Myocyte (in vitro differentiated cells): ENCODE results near the gene ZNF594. TPM values are rescaled to one million over a fixed set of nuclear protein-coding genes. Genes with fewer than 3 reads are reported as not detected.
"Not testable (repeated sequence)": the region's sequence is repeated elsewhere in the genome, so short reads cannot be mapped to it uniquely, and the experiment has no call there.

Source experiments
- DNase-seq: peaks from one replicate; pipeline ENCODE4 v3.0.0-alpha.2; 2012; ENCODE audit warnings: low read depth
- total RNA-seq: library from RNA; depleted of rRNA; stranded (reverse); fragments of >200 nt; gene quantifications from 2 replicates; pipeline ENCODE4 v1.2.3, GENCODE V29; 2014

The ZNF594 gene
- total RNA-seq, 1 donor from 2014 or later, result 5.9 TPM

DNA sequence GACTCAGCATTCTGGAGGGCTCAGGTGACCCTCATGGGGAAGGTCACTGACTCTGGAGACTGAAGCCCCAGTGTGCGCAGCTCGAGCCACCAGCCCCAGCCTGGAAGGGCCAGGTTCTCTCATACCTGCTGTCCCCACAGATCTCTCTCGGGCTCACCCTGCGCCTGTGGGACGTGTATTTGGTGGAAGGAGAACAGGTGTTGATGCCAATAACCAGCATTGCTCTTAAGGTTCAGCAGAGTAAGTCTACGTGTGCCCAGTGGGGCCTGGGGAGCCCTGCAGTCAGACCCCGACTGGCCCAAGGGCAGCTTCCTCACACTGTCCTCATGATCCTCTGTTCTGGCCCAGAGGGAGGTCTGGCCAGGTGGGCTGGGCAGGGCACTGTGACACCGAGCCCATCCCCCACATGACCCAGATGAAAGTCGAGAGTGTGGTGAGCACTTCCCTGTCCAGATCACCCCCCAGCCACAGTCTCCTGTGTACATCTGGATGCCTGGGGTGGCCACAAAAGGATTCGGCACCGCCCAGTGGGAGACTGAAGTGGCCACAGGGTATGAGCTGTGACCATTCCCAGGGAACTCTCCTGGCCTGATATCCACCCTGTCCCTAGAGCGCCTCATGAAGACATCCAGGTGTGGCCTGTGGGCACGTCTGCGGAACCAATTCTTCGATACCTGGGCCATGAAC, 54.0 kb downstream of the ZNF594 start:
- not testable (repeated sequence) for DNase-seq

DNA sequence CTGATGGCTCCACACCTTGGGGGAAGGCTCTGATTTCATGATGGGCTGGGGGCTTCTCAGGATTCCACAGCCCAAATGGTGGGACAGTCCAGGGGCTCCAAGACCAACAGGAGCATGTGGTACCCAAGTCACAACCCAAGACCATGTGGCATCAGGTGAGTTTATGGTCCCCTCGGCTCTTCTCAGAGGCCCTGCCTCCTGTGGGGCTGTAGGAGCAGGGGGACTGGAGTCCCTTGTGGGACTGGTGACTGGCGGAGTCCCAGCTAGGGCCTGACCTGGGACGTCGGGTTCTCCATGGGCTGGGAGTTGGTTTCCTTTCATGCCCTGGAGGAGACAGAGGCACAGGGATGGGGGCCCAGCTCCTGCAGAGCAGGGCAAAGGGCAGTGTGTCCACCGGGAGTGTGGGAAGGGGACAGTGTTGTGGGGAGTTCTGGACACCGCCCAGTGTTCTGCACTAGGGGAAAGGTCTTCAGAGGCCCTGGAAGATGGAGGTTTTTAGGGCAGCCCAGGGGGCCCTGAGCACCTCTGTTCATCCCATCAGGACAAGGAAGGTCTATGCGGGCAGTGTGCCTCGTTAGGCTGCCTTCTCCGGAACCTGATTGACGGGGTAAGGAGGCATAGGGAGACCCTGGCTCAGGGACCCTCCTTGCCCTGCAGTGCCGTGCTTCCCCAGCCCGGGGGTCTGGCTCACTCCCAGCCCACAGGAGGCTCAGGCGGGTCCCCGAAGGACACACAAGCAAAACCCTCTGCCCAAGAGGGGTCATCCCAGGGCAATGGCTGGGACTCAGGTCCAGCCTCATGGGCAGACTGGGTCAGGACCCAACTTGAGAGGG, 54.9 kb downstream of the ZNF594 start:
- DNase-seq, result not testable (repeated sequence)

DNA sequence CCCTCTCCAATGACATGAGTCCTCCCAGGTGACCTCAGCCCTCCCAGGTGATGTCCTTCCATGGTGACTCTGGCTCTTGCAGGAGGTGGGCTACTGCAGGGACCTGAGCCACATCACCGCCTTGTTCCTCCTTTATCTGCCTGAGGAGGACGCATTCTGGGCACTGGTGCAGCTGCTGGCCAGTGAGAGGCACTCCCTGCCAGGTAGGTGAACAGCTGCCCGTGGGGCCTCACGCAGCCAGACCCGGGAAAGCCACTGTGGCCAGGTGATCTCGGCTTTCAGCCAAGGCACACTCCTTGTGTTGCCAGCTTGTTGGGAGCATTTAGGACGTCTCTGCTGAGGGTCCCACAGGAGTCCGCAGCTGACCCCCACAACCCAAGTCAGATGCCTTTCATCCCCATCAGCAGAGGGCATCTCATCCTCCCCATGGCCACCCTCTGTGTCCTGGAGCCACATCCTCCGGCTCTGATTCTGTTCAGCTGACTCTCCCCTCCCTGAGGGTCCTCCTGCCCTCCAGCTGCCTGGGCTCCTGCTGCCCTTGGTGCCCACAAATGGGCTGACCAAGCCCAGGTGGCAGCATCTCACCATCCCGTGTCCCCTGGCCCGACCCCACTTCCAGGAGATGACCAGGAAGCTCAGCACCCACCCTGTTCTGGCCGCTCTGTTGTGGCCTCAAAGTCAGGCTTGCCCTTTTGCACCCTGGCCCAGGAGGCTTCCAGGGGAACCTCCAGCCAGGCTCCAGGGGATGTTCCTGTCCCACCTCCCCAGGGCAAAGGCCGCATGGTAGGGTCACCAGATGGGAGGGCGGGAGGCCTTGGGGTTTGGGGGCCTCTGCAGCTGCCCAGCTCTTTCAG, 55.7 kb downstream of the ZNF594 start:
- DNase-seq, result no peak

DNA sequence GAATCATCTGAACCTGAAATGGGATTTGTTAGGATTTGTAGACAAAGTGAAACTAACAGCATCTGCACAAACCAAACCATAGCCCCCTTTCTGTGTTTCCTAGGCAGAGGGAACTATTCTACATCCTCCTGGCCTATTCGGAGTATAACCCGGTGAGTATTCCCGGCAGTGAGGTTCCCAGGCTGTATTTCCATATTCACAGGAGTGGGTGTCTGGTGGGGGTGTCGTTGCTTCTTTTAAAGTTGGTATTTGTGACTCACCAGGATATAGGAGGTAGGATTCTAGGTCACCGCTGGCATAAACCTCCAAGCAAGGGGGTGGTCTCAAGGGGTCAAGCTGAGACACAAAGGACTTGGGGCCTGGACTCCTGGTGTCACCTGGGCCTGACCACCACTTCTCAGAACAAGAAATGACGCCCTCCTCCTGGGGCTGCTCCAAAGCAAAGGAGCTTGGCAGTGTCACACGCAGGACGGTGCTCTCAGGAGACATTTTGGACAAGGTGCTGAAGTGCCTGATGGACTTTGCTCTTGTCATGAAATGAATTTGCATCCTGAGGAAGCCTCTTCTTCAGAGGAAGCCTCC, 56.4 kb downstream of the ZNF594 start:
- not testable (repeated sequence) for DNase-seq

DNA sequence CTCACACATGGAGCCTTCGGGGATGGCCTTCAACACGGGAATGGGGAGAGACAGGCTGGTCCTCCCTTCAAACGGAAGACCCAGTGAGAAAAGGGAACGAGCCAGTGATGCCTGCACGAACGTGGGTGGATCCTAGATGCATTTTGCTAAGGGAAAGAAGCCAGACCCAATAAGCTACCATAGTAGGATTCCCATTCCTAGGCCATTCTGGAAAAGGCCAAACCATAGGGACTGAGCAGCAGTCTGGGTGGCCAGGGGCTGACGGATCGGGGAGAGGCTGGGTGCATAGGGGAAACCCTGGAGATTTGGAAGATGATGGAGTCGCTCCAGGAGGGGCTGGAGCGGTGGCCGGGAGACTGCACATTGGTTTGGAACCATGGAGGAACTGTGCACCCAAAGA, 57.1 kb downstream of the ZNF594 start:
- not testable (repeated sequence) for DNase-seq

DNA sequence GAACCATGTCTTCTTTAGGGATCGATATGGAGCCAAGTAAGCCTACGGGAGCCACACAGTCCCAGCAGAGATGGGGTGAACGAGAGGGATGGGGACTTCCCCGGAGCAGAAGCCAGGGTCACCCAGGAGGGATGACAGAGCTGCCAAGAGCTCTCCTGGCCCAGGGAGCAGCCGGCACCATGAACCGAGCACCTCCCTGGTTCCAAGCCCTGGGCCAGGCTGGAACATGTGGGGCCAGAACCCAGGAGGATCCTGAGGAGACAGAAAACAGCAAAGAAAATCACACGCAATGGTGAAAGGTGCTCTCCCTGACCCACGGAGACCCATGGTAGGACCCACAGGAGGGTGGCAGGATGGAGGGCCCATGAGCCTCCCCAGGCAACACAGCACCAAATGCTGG, 57.7 kb downstream of the ZNF594 start:
- not testable (repeated sequence) for DNase-seq

DNA sequence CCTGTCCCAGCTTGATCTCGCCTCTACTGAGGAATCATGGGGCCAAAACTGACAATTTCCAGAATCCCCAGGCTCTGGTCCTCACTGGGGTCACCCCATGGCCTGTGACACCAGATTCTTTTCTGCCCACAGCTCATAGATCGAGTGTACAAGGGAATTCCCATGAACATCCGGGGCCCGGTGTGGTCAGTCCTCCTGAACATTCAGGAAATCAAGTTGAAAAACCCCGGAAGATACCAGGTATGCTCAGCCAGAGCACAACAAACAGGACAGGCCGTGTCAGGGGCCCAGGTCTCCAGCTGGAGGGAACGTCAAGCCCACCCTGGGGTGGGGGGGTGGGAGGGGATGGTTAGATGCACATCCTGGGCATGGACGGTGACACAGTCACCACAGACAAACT, 58.4 kb downstream of the ZNF594 start:
- no peak for DNase-seq

DNA sequence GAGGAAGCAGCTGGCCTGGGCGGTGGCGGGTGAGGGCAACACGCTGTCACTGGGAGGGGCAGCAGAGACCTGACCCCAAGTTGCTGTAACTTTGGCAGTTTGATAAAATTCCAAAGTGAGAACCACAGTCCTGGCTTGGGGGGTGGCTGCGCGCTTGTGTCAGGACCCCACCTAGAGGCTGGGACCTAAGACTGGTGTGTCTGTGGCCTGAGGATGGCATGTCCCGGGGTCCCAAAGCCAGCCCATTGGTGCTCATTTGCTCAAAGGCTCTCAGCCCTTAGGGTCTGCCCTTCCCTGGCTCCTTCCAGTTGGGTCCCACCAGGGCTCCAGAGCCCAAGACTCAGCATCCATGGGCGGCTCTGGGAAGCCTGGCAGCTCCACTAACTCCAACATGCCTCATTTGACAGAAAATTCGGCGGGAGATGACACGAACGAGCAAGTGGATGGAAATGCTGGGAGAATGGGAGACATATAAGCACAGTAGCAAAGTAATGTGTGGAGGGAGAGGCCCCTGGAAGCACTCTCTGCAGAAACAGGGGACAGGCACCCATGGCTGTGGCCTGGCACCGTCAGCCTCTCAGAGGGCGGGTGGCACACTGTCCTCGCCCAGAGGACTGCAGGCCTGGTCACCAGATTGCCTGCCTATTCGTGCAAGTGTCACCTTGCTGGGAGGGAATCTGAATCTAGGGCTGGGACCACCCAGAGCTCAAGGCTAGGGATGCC, 59.0 kb downstream of the ZNF594 start:
- not testable (repeated sequence) for DNase-seq

DNA sequence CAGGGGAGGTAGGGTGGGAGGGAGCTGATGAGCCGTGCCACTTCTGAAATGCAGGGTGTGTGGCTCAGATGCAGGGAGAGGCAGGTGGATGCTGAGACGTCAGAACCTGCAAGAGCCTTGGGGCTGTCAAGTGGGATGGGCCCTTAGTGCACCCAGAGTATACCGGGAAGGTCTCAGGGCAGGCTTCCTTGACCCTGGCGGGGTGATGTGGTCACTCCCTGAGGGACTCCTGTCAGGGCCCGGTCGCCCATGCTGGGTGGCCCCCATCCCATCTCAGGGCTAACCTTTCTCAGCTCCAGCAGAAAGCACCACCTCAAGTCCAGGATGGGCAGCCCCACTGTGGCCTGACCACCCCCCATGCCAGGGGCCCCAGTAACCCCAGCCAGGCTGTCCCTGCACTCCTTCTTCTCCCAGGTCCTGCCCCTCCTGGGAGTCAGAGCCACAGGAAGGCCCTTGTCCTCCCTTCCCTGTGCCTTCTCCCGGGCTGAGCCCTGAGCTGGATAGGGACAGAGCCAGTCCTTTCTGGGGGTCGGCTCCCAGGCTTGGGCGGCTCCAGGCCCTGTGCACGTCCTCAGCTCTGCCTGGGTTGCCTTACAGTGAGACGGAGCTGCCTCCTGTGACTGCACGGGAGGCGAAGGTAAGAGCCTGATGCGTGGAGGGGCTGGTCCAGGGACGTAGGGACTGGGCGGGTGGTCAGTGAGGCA, 59.7 kb downstream of the ZNF594 start:
- not testable (repeated sequence) for DNase-seq

DNA sequence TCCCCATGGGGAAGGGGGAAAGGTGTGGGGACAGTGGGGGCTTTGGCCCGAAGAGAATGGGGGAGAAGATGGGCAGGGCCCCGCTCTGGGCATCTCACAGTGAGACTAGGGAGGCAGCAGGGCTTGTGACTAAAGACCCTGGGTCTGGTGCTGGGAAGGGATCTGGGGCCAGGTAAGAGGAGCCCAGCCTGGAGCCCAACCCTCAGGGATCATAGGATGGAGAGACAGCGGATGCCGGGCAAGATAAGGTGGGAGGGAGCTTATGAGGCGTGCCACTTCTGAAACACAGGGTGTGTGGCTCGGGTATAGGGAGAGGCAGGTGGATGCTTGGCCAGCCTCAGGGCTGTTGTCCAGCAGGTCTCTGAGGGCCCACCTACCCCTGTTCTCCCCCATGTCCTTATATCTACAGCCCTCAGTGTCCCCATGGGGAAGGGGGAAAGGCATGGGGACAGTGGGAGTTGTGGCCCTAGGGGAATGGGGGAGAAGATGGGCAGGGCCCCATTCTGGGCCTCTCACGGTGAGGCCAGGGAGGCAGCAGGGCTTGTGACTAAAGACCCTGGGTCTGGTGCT, 60.4 kb downstream of the ZNF594 start:
- no peak for DNase-seq

DNA sequence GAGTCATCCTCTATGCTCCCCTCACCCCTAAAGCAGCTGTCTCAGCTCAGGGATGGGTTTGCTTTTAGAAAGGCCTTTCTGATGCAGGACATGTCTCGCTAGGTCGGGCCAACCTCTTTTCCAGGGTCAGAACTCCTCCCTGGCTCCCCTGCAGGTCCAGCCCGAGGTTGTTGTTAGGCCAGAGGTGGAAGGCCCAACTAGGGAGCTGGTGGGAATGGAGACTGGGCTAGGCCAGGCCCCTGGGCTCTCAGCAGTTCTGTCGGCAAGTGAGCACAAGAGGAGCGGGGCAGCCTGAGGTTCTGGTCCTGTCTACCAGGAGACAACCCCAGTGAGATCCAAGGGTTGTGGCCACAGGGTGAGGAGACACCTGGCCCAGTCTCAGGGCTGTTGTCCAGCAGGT, 61.0 kb downstream of the ZNF594 start:
- not testable (repeated sequence) for DNase-seq

DNA sequence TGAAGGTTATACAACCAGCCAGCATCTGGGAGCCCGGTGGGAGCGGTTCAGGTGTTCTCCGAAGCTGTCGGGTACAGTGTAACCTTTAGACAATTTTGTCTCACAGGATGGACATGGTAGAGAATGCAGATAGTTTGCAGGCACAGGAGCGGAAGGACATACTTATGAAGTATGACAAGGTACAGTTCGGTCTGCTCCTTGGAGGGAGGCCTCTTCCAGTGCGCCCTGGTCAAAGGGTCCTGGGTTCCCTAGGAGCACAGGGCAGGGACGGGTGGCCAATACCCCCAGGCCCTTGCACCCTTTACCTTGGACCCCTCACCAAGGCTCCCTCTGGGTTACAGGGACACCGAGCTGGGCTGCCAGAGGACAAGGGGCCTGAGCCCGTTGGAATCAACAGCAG, 61.4 kb downstream of the ZNF594 start:
- DNase-seq, result not testable (repeated sequence)

DNA sequence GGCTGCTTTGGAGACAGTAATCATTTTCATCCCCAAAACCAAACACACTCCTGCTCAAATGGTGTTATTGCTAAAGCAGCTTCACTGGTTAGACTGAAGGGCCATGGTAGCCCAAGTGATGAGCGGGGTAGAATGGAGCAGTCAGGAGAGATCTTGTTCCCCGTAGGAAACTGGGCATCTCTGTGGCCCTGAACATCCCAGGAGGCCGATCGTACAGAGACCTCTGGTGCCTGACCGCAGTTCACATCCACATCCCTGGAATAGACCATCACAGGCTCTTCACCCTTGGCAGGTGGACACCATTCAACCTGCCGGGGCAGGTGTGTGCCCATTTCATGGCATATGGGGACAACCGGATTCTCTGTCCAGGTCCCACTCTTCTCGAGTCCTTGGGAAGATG, 61.9 kb downstream of the ZNF594 start:
- DNase-seq, result not testable (repeated sequence)

Other genes starting within 250 kb of the ZNF594 start
- 1,067 and 1,213 TPM in 2 replicates for gene PFN1, start 243.3 kb downstream of the ZNF594 start, total RNA-seq
- gene ENO3, start 240.7 kb downstream of the ZNF594 start, total RNA-seq, result 833 and 1,073 TPM in 2 replicates
- 114 and 133 TPM in 2 replicates for gene SPAG7, start 224.1 kb downstream of the ZNF594 start, total RNA-seq
- 13.7 and 23.8 TPM in 2 replicates for gene CAMTA2, start 204.2 kb downstream of the ZNF594 start, total RNA-seq
- gene INCA1, start 194.3 kb downstream of the ZNF594 start, total RNA-seq, result 0.62 TPM in 1 of 2 replicates, not detected in the other
- 146 and 162 TPM in 2 replicates for gene KIF1C, start 193.9 kb downstream of the ZNF594 start, total RNA-seq
- not detected in 2 replicates for gene SLC52A1, start 156.4 kb downstream of the ZNF594 start, total RNA-seq
- 0.16 and 0.32 TPM in 2 replicates for gene ZFP3, start 113.4 kb downstream of the ZNF594 start, total RNA-seq
- gene ZNF232, start 80.0 kb downstream of the ZNF594 start, total RNA-seq, result 6.3 and 6.5 TPM in 2 replicates
- 0.11 and 0.16 TPM in 2 replicates for gene USP6, start 75.8 kb downstream of the ZNF594 start, total RNA-seq
- not detected in 2 replicates for gene SCIMP, start 43.0 kb upstream of the ZNF594 start, total RNA-seq
- gene RABEP1, start 90.4 kb upstream of the ZNF594 start, total RNA-seq, result 57.8 and 58.1 TPM in 2 replicates
- gene NUP88, start 227.8 kb upstream of the ZNF594 start, total RNA-seq, result 65.2 and 93.5 TPM in 2 replicates
- 72.4 and 85.9 TPM in 2 replicates for gene RPAIN, start 228.3 kb upstream of the ZNF594 start, total RNA-seq
- gene C1QBP, start 247.3 kb upstream of the ZNF594 start, total RNA-seq, result 191 and 195 TPM in 2 replicates